NCI-H1694 treated with DMSO at 0.1 percent for 48 hours (cell line): ENCODE measurements around the gene CCDC57.
A peak's percentile ranks its signal among the peaks of the same experiment; 100 is the strongest.

Experiments
- DNase-seq: peaks from one replicate; lab custom pipeline; 2025; lab: John Stamatoyannopoulos, UW

Gene CCDC57

DNA sequence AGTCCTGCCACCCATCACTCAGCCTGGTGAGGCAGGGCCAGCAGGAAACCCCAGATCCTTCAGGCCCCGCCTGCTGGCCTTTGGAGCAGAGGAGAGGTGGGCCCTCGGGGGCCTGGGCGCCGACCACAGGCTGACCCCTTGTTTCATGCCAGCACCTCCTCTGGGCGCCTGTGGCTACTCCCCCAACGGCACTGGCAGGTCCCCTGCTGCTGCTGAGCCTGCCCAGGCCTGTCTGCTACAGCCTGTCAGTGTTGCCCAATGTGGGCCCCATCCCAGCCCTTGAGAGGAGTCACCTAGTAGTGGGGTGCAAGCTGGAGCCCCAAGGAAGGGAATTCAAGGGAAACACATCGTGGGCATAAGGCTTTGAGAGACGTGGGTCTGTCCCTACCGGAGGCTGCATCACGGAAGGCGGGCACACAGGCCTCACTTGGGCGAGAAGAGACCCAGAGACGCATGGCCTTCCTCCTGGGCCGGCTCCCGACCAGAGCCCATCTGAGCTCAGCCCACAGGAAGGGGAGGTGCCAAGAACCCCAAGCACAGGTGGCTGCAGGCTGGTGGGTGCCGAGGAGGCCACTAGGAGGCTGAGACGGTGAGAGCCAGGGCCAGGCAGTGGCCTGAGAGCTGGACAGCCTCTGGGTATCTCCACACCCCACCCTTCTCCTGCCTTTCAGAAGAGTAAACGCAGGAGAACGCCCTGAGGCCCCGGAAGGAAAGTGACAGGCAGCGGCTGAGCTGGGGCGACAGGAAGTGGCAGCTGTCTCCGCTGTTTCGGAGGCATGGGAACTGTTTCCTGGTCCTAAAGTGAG is 106.6 kb downstream of the CCDC57 start:
- peak; percentile 64 for DNase-seq

DNA sequence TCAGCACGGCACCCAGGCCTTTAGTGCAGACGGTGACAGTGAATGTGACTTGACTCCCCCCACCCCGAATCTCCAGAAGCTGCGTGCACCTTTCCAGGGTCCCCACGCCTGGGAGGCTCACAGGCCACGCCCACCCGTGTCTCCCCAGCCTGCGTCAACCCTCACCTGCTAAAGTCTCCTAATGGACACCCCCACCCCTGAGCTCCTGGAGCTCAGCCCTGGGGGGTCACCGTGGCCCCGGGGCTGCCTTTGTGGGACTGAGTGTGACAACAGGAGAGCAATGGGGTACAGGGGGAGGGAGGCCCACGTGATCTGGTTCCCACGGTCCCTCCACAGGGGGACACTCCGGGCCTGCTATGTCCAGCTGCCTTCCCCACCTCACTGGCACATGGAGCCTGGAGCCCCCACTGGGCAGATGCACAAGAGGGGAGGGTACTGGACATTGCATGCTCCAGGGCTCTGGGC is 107.2 kb downstream of the CCDC57 start:
- DNase-seq, result no peak

GRCh38 chr17:82104797-82105416 is 107.7 kb downstream of the CCDC57 start:
- DNase-seq, result no peak

GRCh38 chr17:82103553-82104451 is 108.8 kb downstream of the CCDC57 start:
- DNase-seq, result no peak

- DNase-seq, result no peak
Measured at GRCh38 chr17:82101767-82102679, 110.6 kb downstream of the CCDC57 start.

GRCh38 chr17:82101301-82101715 is 111.3 kb downstream of the CCDC57 start:
- no peak for DNase-seq

- no peak for DNase-seq
Measured at GRCh38 chr17:82100502-82101298, 111.9 kb downstream of the CCDC57 start.

DNA sequence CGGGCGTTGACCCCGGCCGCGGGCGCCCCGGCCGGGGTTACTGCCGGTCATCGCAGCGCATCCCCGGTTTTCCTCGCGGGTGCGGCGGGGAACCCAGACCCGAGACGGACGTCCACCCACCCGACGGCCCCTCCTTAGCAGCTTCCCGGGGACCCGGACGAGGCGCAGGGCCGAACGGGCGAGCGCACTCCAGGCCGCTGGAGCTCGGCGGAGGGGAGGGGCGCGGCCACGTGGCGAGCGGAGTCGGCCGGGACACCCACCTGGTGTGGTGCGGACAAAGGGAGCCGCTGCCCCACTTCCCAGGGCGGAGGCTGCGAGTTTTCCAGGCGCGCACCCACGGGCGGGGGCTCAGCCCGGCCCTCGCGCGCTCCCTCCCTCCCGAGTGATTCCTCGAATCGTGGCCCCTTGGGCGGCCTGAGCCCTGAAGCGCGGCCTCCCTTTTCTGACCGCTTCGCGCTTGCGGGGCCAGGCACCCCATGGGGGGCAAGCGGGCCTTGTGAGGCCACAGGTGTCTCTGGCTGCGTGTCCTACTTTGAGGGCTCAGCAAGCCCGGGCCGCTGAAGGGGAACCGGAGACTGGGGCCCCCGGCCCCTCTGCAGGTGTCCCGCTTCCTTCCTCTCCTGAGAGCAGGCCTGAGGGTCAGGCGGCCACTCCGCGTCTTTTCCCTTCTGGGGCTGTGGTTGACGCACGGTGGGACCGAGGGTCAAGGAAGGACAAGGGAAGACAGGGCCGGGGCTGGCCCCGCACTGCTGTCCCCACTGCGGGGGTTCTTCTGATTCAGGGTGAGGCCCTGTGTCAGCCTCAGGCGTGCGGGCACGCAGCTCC is 113.5 kb downstream of the CCDC57 start:
- no peak for DNase-seq

GRCh38 chr17:82098169-82098938 is 114.3 kb downstream of the CCDC57 start, which contains the start of gene FASN:
Gene FASN, minus strand, starts transcription at chr17:82098236. Its CDS starts 1,791 bp downstream, at chr17:82096445.
- peak; percentile 94 for DNase-seq

- DNase-seq, result no peak
Measured at GRCh38 chr17:82097919-82098168, 114.8 kb downstream of the CCDC57 start.

DNA sequence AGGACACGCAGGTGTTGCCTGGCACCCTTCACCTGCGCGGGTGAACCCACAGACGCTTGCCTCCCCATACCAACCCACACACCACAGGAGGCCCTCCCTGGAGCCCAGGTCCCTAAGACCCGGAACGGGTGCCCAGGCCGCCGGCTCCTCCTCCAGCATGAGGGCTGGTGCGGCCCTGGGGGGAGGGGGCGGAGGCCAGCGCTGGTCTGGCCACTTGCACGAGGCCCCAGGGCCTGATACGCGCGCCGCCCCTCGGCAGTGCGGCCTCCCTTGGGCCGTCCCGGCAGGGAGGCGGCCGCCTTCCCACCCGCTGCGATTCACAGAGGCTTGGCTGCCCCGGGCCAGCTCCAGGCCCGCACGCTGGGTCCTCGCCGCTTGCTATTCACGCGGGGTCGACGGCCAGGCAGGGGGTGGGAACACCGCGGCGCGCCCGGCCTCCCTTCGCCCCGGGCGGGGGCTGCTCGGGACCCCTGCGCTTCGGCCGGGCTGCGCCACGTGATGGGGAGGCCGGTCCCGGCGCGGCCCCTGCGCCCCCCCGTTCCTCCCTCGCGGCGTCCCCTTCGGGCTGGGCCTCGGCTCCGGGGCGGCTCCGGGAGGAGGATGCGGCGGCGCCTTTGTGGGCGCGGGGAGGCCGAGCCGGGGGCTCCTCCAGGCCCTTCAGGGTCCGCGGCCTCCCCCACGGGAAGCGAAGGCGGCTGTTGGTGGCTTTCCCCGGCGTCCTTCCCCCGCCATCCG is 115.3 kb downstream of the CCDC57 start:
- no peak for DNase-seq

DNA sequence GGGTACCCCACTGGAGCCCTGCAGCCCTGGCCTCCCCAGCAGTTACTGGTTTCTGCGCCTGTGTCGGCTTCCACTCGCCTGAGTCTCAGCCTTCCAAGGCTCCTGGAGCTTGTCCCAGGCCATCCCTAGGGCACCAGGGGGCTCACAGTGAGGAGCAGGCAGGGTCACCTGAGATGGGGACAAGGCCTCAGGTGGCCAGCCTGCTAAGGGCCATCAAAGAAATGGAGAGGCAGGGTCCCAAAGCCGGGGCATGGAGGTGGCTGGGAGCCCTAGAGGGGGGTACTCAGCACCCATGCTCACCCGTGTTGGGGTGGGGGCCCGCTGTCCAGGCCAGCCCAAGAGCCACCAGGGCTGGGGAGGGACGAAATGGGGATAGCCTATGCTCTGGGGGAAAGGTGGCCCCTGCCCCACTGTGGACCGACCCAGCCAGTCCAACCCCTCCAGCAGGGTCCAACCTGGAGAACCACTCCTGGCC is 115.9 kb downstream of the CCDC57 start:
- DNase-seq, result no peak

- peak; percentile 51 for DNase-seq
Measured at GRCh38 chr17:82095777-82096708, 116.6 kb downstream of the CCDC57 start.

- DNase-seq, result no peak
Measured at GRCh38 chr17:82094931-82095776, 117.5 kb downstream of the CCDC57 start.

- DNase-seq, result no peak
Measured at GRCh38 chr17:82092995-82093751, 119.5 kb downstream of the CCDC57 start.
